Adrenal gland (tissue), 12 donors: Measurements from ENCODE around the gene CHD8. TPM values are rescaled to one million over a fixed set of nuclear protein-coding genes. Genes with fewer than 3 reads are reported as not detected.
"Not testable (repeated sequence)": the region's sequence is repeated elsewhere in the genome, so short reads cannot be mapped to it uniquely, and the experiment has no call there.

ENCODE experiments used
- DNase-seq, 7 donors: peaks; one replicate each; pipeline ENCODE4 v3.0.0-alpha.2; 2019 to 2020
- H3K27ac ChIP-seq, 5 donors: fragments of 200-600 bp; sonication (generic) in 4 of 5; 1 replicate in 3 of 5; 2 replicates in 2 of 5; pipeline versions ENCODE4 v1.5.1 to v1.8.0; 2016 to 2020; ENCODE audit warnings: mild to moderate bottlenecking in 1 of 5
- H3K27me3 ChIP-seq: fragments of 200-600 bp; 2 replicates; pipeline ENCODE4 v1.8.0; 2021
- H3K36me3 ChIP-seq, 2 donors: fragments of 200-600 bp; replicated peaks in 1 of 2; 1 replicate in 1 of 2; 2 replicates in 1 of 2; pipeline versions ENCODE4 v1.5.1 to v1.8.0; 2018 to 2022
- H3K4me1 ChIP-seq, 2 donors: fragments of 200-600 bp; replicated peaks in 1 of 2; 1 replicate in 1 of 2; 2 replicates in 1 of 2; pipeline versions ENCODE4 v1.5.1 to v1.8.0; 2018 to 2021
- H3K4me3 ChIP-seq, 4 donors: fragments of 200-600 bp; sonication (generic) in 3 of 4; one replicate each; pipeline ENCODE4 v1.5.1; 2016 to 2018
- H3K9me3 ChIP-seq, 3 donors: fragments of 200-600 bp; sonication (generic) in 1 of 3; replicated peaks in 1 of 3; 1 replicate in 2 of 3; 2 replicates in 1 of 3; pipeline versions ENCODE4 v1.5.1 to v1.8.0; 2016 to 2021
- POLR2A ChIP-seq, 2 donors: fragments of 450-650 bp; IDR thresholded peaks; one replicate each; pipeline ENCODE4 v1.6.1; 2017; ENCODE audit warnings: antibody characterized with exemption in 2 of 2, mild to moderate bottlenecking in 2 of 2, moderate library complexity in 1 of 2
- WGBS, 4 donors: extraction: QIAGEN DNeasy Blood & Tissue Kit in 2 of 4; methylation state at CpG; one replicate each; pipeline versions ENCODE4 v1.1.5 to v1.1.7; 2013 to 2017; 5-methylcytosine and 5-hydroxymethylcytosine counted together
- intact Hi-C, 2 donors: fragments of 100-400 bp; cut with DNase I; formaldehyde crosslinking; loops; one replicate each; pipeline versions ENCODE4 v1.14.1 to v1.15.0; 2022 to 2023
- polyA plus RNA-seq, 3 donors: library from polyadenylated mRNA; stranded (reverse); fragments of 200-250 nt in 2 of 3; fragments of 350-450 nt in 1 of 3; fragmentation: Illumina TruSeq in 1 of 3; extraction: RNeasy Lipid Tissue Mini Kit (QIAGEN cat#74804) in 1 of 3; gene quantifications; one replicate each; pipeline ENCODE4 v1.2.3, GENCODE V29; 2013 to 2014
- total RNA-seq, 9 donors: library from RNA; depleted of rRNA in 4 of 9; stranded (reverse); fragments of >200 nt in 4 of 9; fragments of 120-200 nt in 1 of 9; fragmentation: NEBNext Ultra II Directional in 1 of 9; extraction: Animal tissue kit (Norgen Biotek cat#: 25700) in 1 of 9; gene quantifications; one replicate each; pipeline versions ENCODE4 v1.1.0 to v1.2.4, GENCODE V29; 2013 to 2023
- TF ChIP-seq, protein P1 (sequence below), 6 experiments: fragments of 450-650 bp in 4 of 6; fragments of 200-600 bp in 2 of 6; sonication (generic) in 1 of 6; IDR thresholded peaks; 1 replicate in 5 of 6; 2 replicates in 1 of 6; pipeline versions ENCODE4 v1.5.1 to v1.8.0; 2016 to 2021; ENCODE audit warnings: antibody characterized with exemption in 6 of 6, mild to moderate bottlenecking in 2 of 6, moderate library complexity in 1 of 6
- donor health status: healthy with polysubstance abuse.
- donor health status: Bipolar disorder and iron deficiency.
- donor health status: DM: yes; HTN: yes; CAD: no.
- donor health status: DM: no; HTN: no; CAD: no.
- donor health status: DM: no; HTN: no; CAD: no.
- donor health status: DM: yes; HTN: yes; CAD: no.

Gene CHD8
- total and polyA plus RNA-seq, 12 donors = 43.0 to 71.8 (median 59.0) TPM

DNA sequence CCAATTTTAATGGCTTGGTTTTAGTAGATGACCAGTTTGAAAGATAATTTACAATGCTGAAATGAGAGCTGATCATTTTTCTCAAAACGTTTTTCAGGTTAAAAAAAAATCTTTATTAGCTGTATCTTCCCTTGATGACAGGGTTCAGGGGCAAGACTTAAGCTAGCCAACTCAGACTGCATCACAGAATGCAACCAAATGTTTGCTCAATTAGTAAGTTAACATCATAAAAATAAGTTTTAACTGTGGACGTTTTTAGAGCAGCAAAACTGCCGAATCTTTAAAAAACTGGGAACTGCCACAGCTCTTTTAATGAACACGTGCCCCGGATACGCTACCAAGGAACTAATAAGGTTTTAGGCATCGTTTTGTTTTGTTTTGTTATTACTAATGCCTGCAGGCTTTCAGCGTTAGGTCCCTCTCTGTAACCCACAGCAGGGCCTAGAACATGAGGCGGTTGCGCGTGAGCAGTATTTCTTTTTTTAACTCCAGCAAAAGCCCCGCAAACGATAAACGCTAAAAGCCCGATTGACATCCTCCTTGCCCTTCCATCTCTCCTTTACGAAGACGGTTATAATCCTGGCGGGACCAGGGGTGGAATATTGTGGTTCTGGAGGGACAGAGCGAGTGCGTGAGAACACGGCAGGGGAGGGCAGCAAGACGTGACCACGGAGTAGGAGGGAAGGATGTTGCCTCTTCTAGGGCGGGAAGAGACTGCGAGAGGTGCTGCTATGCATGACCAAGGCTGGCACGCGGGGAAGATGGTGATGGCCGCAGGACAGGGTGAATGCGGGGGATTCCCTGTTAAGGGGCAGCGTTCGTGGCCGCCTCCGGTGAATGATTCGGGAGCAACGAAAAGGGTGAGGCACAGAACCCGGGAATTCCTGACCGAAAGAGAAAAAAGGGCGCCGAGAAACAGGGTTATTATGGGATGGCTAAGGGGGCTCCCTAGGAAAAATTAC lies 72.8 kb downstream of the CHD8 start:
- Histone ChIP-seq H3K4me1 (peaks cover 5 to 15% of the 10 kb centered on the region in 2 donors), H3K27me3 (no peaks in the 10 kb centered on the region), H3K9me3 (no peaks in the 10 kb centered on the region), H3K4me3 (peak overlapping the region; percentile 19 to 83 (median 69)), H3K36me3 (peaks cover 0 to 8% of the 10 kb centered on the region in 2 donors), H3K27ac (peak overlapping the region; percentile 87 to 92 (median 91))
- intact Hi-C loops = no loop called here
- 0 to 1% (median 1%) methylated on average over 39 of the region's 39 CpGs for WGBS, 4 donors
- peak; percentile 36 to 68 (median 53) for DNase-seq
- no peak for TF ChIP-seq POLR2A (IDR thresholded peaks at IDR 0.05)
- TF ChIP-seq, protein P1, sequence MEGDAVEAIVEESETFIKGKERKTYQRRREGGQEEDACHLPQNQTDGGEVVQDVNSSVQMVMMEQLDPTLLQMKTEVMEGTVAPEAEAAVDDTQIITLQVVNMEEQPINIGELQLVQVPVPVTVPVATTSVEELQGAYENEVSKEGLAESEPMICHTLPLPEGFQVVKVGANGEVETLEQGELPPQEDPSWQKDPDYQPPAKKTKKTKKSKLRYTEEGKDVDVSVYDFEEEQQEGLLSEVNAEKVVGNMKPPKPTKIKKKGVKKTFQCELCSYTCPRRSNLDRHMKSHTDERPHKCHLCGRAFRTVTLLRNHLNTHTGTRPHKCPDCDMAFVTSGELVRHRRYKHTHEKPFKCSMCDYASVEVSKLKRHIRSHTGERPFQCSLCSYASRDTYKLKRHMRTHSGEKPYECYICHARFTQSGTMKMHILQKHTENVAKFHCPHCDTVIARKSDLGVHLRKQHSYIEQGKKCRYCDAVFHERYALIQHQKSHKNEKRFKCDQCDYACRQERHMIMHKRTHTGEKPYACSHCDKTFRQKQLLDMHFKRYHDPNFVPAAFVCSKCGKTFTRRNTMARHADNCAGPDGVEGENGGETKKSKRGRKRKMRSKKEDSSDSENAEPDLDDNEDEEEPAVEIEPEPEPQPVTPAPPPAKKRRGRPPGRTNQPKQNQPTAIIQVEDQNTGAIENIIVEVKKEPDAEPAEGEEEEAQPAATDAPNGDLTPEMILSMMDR (IDR thresholded peaks at IDR 0.05) = no peak

DNA sequence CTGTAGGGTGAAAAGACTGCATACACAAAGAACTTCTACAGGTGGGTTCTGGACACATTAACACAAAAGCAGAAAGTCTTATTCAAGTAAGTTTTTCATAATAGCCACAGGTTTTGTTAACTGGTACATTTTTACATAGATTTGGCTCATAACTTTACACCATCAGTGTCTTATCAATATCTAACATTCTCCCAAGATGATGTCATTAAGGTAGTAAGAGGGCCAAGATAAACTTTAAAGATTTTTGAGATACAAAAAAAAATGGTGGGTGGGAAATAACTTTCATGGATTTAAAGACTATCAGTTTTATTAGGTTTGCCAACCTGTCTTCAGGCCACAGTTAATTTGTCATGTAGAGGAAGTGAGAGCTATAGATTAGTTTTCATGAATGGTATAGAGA lies 73.8 kb downstream of the CHD8 start:
- intact Hi-C loops = no loop called here
- Histone ChIP-seq H3K27ac (no peak overlapping the region), H3K4me1 (peaks cover 5 to 15% of the 10 kb centered on the region in 2 donors), H3K4me3 (no peak overlapping the region), H3K9me3 (no peaks in the 10 kb centered on the region), H3K27me3 (no peaks in the 10 kb centered on the region), H3K36me3 (peaks cover 0 to 6% of the 10 kb centered on the region in 2 donors)
- DNase-seq = no peak
- TF ChIP-seq POLR2A (IDR thresholded peaks at IDR 0.05) = no peak
- TF ChIP-seq, protein P1 (IDR thresholded peaks at IDR 0.05) = no peak

DNA sequence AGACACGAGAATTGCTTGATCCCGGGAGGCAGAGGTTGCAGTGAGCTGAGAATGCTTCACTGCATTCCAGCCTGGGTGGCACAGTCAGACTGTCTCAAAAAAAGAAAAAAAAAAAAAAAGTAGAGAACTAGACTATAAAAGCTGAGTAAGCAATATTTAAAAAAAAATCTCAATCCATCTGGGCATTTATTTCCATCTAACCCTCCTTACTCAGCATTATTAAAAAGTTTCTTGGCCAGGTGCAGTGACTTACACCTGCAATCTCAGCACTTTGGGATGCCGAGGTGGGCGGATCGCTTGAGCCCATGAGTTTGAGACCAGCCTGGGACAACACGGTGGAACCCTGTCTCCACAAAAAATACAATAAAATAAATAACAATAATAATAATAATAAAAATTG lies 76.6 kb downstream of the CHD8 start:
- Histone ChIP-seq H3K27me3 (no peaks in the 10 kb centered on the region), H3K9me3 (no peaks in the 10 kb centered on the region), H3K4me3 (no peak overlapping the region), H3K4me1 (peaks cover under 1 to 15% of the 10 kb centered on the region in 2 donors), H3K27ac (no peak overlapping the region), H3K36me3 (peaks cover 0 to 4% of the 10 kb centered on the region in 2 donors)
- whole genome bisulfite sequencing, 4 donors = 93 to 95% (median 93%) methylated on average over 6 of the region's 6 CpGs
- no peak for TF ChIP-seq POLR2A (IDR thresholded peaks at IDR 0.05)
- TF ChIP-seq, protein P1 (IDR thresholded peaks at IDR 0.05) = no peak
- intact Hi-C loops = no loop called here
- no peak for DNase-seq

DNA sequence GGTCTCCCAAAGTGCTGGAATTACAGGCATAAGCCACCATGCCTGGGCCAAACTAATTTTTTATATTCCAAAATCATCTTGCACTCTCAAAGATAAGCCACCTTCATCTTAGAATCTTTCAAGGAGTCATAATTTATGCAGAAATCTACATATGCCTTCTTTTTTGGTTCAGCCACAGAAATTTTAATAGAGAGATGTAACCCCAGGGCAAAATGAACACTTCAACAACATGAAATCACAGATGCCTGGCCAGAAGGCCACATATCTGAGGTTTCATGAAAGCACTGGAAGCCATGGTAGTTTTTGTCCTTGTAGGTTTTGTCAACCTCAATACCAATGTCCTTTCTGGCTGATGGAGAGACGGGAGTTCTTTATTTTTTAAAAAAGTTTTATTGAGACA lies 81.9 kb downstream of the CHD8 start:
- 50 to 61% (median 51%) methylated on average over 1 of the region's 1 CpG for WGBS, 4 donors

DNA sequence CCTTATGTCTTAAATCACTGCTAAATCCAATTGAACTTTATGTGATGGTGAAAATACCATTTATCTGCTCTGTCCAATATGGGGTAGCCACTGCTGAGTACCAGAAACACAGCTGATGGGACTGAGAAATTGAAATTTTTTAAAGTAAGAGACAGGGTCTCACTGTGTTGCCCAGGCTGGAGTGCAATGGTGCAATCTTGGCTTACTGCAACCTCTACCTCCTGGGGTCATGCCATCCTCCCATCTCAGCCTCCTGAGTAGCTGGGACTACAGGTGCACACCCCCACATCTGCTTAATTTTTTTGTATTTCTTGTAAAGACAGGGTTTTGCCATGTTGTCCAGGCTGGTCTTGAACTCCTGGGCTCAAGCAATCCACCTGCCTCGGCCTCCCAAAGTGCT lies 83.1 kb downstream of the CHD8 start:
- peaks cover 0 to 50% of the 10 kb centered on the region in 2 donors for H3K36me3 ChIP-seq
- 98 to 100% (median 100%) methylated on average over 1 of the region's 1 CpG for WGBS, 4 donors
- intact Hi-C loops = not testable (repeated sequence)

More for the DNA sequence above, 81.9 kb downstream of the CHD8 start:
- intact Hi-C loops = no loop called here
- no peak overlapping the region for H3K4me3 ChIP-seq
- no peaks in the 10 kb centered on the region for H3K9me3 ChIP-seq
- DNase-seq = no peak
- H3K27ac ChIP-seq = no peak overlapping the region
- TF ChIP-seq, protein P1 (IDR thresholded peaks at IDR 0.05) = no peak
- H3K4me1 ChIP-seq = no peaks in the 10 kb centered on the region
- no peaks in the 10 kb centered on the region for H3K27me3 ChIP-seq
- H3K36me3 ChIP-seq = peaks cover 0 to 39% of the 10 kb centered on the region in 2 donors

More for the DNA sequence above, 83.1 kb downstream of the CHD8 start:
- H3K27ac ChIP-seq, H3K9me3 ChIP-seq, H3K4me1 ChIP-seq, H3K27me3 ChIP-seq, H3K4me3 ChIP-seq, DNase-seq: not testable (repeated sequence)
